MM.1S (cell line): ENCODE data around the gene ARV1.

Experiments used
- DNase-seq: peaks from one replicate; pipeline ENCODE4 v3.0.0-alpha.2; 2015
- H2AFZ ChIP-seq: fragments of 300-600 bp; sonication (generic); 2 replicates; pipeline ENCODE4 v1.6.0; 2016; ENCODE audit warnings: antibody characterized with exemption, low read length
- H3F3A ChIP-seq: fragments of 300-600 bp; sonication (generic); 2 replicates; pipeline ENCODE4 v1.6.1; 2016; ENCODE audit warnings: mild to moderate bottlenecking, antibody characterized with exemption, low read length, moderate library complexity, mixed read lengths; ENCODE audit not compliant: insufficient read depth
- H3K27ac ChIP-seq: fragments of 300-600 bp; sonication (generic); 2 replicates; pipeline ENCODE4 v1.5.1; 2016; ENCODE audit warnings: mild to moderate bottlenecking, low read length
- H3K27me3 ChIP-seq: fragments of 300-600 bp; sonication (generic); replicated peaks from 2 replicates; pipeline ENCODE4 v1.6.0; 2016; ENCODE audit warnings: low read length; ENCODE audit not compliant: insufficient read depth
- H3K36me3 ChIP-seq: fragments of 300-600 bp; sonication (generic); replicated peaks from 2 replicates; pipeline ENCODE4 v1.6.1; 2016; ENCODE audit warnings: mild to moderate bottlenecking, low read length, mixed read lengths; ENCODE audit not compliant: insufficient read depth
- H3K4me1 ChIP-seq: fragments of 300-600 bp; sonication (generic); 2 replicates; pipeline ENCODE4 v1.6.1; 2016; ENCODE audit warnings: low read length, mixed read lengths
- H3K4me2 ChIP-seq: fragments of 300-600 bp; sonication (generic); 2 replicates; pipeline ENCODE4 v1.6.0; 2016; ENCODE audit warnings: low read depth, low read length
- H3K4me3 ChIP-seq: fragments of 300-600 bp; sonication (generic); 2 replicates; pipeline ENCODE4 v1.5.1; 2016; ENCODE audit warnings: low read length, mixed read lengths
- H3K79me2 ChIP-seq: fragments of 300-600 bp; sonication (generic); 2 replicates; pipeline ENCODE4 v1.6.1; 2016; ENCODE audit warnings: mixed run types, low read length, mixed read lengths
- H3K9ac ChIP-seq: fragments of 300-600 bp; sonication (generic); 2 replicates; pipeline ENCODE4 v1.6.1; 2016; ENCODE audit warnings: low read length, mixed read lengths
- H3K9me2 ChIP-seq: fragments of 300-600 bp; sonication (generic); replicated peaks from 2 replicates; pipeline ENCODE4 v1.6.1; 2016; ENCODE audit warnings: mild to moderate bottlenecking, low read length, mixed read lengths; ENCODE audit not compliant: insufficient read depth
- H3K9me3 ChIP-seq: fragments of 300-600 bp; sonication (generic); replicated peaks from 2 replicates; pipeline ENCODE4 v1.6.1; 2016; ENCODE audit warnings: mild to moderate bottlenecking, low read length, mixed read lengths; ENCODE audit not compliant: insufficient read depth
- H4K20me1 ChIP-seq: fragments of 300-600 bp; sonication (generic); 2 replicates; pipeline ENCODE4 v1.6.1; 2016; ENCODE audit warnings: mild to moderate bottlenecking, low read length, moderate library complexity, mixed read lengths; ENCODE audit not compliant: insufficient read depth
- CTCF ChIP-seq: fragments of 300-600 bp; sonication (generic); IDR thresholded peaks from 2 replicates; pipeline ENCODE4 v1.5.1; 2016; ENCODE audit warnings: antibody characterized with exemption, low read length, mixed read lengths
- EZH2 ChIP-seq: fragments of 300-600 bp; sonication (generic); optimal IDR thresholded peaks from 2 replicates; pipeline ENCODE3; 2017; ENCODE audit warnings: low read depth, mild to moderate bottlenecking, antibody characterized with exemption, low read length, mixed read lengths
- EZH2phosphoT487 ChIP-seq: fragments of 300-600 bp; sonication (generic); IDR thresholded peaks from 2 replicates; pipeline ENCODE4 v1.6.1; 2018; ENCODE audit warnings: antibody characterized with exemption, low read length

ARV1 gene

GRCh38 chr1:231040019-231040799, 61.3 kb downstream of the ARV1 start, which contains the start of gene FAM89A:
Gene FAM89A, minus strand, starts transcription at chr1:231040254. Its CDS starts 43 bp downstream, at chr1:231040211.
- Histone ChIP-seq H3F3A (no peaks in the 10 kb centered on the region), H3K4me2 (peak within 1 kb of the TSS; percentile 88), H3K4me3 (peak within 1 kb of the TSS; percentile 79), H3K9ac (peak within 1 kb of the TSS; percentile 50; the same call in 1 of the 2 replicates), H3K27ac (no peak within 1 kb of the TSS), H3K79me2 (no peaks in the 10 kb centered on the region), H3K9me2 (no peaks in the 10 kb centered on the region), H3K4me1 (peaks cover 11% of the 10 kb centered on the region; the same call in 1 of the 2 replicates), H2AFZ (peak within 1 kb of the TSS; percentile 96), H3K36me3 (no peaks in the 10 kb centered on the region), H3K9me3 (no peaks in the 10 kb centered on the region), H4K20me1 (no peaks in the 10 kb centered on the region), H3K27me3 (no peaks in the 10 kb centered on the region; the same call in 1 of the 2 replicates)
- no peak for TF ChIP-seq EZH2
- no peak for TF ChIP-seq EZH2phosphoT487
- TF ChIP-seq CTCF = no peak
- peak; percentile 69 for DNase-seq

DNA sequence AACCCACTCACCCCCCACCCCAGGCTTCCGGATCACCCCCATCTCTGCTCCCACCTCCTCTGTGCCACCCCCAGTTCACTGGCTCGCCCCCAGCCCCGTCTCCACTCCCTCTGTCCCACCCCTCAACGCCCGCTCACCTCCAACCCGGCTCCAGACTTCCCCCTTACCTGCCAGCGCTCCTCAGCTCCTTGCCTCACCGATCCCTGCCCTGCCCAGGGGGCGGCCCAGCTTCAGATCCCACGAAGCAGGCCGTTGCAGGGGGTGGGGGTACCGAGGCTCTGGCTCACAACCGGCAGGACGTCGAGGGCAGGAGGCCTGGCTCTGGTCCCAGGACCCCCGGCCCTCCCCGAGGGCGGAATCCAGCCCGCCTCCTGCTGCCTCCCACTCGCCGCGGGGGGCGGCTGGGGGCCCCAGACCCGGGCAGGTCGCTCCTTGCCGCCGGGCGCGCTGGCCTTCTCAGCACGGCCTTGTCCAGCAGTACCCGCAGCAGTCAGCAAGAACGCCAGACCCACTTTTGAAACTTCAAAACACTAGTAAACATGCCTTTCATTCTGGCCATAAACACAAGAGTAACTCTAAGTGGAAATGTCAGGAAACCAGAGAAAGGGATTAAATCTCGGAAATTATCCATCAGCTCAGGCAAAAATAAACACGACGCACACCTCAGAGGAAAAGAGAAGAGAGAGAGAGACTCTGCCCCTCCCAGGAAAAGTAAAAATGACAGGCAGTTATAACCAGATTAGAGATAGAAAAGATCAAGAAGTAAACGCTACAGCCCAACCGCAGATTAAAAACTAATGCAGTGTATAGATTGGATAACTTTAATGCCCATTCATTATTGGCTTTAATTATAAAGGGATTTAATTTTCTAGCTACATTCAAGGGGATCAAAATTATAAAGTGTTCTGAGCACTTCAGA, 62.2 kb downstream of the ARV1 start:
- peak overlapping the region; percentile 88 for H3K4me2 ChIP-seq

More for the DNA sequence above, 62.2 kb downstream of the ARV1 start:
- peak overlapping the region; percentile 79 for H3K4me3 ChIP-seq
- no peaks in the 10 kb centered on the region for H3K9me2 ChIP-seq
- no peaks in the 10 kb centered on the region for H3K9me3 ChIP-seq
- TF ChIP-seq CTCF (no peak), EZH2 (no peak), EZH2phosphoT487 (no peak)
- peaks cover 11% of the 10 kb centered on the region; the same call in 1 of the 2 replicates for H3K4me1 ChIP-seq
- H3K9ac ChIP-seq = peak overlapping the region; percentile 50; the same call in 1 of the 2 replicates
- H3F3A ChIP-seq = no peaks in the 10 kb centered on the region
- no peaks in the 10 kb centered on the region for H4K20me1 ChIP-seq
- peak overlapping the region; percentile 96 for H2AFZ ChIP-seq
- no peak overlapping the region for H3K27ac ChIP-seq
- no peaks in the 10 kb centered on the region for H3K36me3 ChIP-seq
- no peaks in the 10 kb centered on the region; the same call in 1 of the 2 replicates for H3K27me3 ChIP-seq
- no peak for DNase-seq
- no peaks in the 10 kb centered on the region for H3K79me2 ChIP-seq
